CD4-positive, alpha-beta T cell treated with Interleukin-17A for 1 hour (primary cell): Measurements from ENCODE around the gene PTBP1.

Source experiments
- DNase-seq: peaks from one replicate; pipeline ENCODE4 v3.0.0-alpha.2; 2020

Gene PTBP1

DNA sequence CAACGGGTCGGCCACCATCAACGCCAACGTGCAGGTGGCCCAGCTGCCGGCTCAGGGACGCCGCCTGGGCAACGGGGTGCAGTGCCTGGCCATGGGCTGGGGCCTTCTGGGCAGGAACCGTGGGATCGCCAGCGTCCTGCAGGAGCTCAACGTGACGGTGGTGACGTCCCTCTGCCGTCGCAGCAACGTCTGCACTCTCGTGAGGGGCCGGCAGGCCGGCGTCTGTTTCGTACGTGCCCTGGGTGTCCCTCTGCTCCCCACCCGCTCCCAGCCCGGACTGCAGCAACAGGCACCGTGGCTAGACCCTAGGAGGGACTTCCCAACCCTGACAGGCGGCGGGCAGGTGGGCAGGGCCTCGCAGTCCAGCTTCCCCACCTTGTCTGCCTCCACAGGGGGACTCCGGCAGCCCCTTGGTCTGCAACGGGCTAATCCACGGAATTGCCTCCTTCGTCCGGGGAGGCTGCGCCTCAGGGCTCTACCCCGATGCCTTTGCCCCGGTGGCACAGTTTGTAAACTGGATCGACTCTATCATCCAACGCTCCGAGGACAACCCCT is 58.4 kb downstream of the PTBP1 start:
- no peak for DNase-seq

DNA sequence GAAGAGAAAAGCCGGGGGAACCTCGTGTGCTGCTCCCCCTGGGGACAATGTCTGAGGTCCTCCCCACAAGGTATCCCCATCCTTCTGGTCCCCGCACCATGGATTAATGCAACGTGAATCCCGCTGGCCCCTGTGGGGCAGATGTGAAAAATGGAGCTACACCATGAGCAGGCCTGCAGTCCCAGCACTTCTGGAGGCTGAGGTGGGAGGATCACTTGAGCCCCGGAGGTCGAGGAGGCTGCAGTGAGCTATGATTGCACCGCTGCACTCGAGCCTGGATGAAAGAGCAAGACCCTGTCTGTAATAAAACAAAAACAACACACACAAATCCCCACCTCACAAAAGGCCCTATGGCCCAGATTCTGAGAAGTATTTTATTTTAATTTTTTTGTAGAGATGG is 61.0 kb downstream of the PTBP1 start:
- no peak for DNase-seq

DNA sequence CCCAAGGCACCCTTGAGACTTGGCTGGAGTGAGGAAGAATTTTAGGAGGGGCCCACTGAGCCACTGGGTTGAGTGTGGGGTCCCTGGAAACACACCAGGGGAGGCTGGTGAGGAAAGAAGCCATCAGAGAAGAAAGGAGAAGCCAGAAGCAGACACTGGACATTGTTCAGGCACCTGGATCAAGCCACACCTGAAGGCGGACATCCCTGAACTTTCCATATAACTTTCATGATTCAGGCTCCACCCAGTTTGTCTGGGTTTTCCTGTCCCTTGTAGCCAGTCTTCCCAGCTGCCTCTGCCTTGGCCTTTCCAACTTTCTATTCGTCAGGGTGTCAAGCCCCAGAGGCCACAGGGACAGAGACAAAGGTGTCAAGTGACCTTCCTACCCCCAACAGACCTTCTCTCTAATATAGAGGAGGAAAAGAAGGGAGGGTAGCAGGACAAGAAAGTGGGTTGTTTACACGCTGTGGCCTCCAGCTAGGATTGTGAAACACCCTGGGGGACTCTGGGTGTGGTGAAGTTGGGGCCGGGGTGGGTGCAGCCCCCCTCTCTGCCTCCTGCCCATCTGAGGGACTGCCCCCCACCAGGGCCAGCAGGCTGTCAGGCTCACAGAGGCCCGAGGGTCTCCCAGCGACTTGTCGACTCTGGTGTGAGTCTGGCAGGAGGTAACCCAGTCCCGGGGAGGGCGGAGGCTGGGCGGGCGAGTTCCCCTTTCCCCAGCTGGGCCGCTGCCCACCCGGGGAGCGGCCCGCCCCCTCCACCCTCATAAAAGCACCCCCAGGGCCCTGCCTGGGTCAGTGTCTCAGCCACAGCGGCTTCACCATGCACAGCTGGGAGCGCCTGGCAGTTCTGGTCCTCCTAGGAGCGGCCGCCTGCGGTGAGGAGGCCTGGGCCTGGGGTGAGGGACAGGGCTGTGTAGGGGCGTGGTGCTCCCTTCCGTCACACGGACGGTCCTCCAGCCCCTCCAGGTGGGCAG is 61.9 kb downstream of the PTBP1 start, which contains the start of gene CFD:
Gene CFD (plus strand): TSS at position 797 of the 976 bp plus-strand sequence. CDS start 26 bp downstream, at position 823.
- no peak for DNase-seq

DNA sequence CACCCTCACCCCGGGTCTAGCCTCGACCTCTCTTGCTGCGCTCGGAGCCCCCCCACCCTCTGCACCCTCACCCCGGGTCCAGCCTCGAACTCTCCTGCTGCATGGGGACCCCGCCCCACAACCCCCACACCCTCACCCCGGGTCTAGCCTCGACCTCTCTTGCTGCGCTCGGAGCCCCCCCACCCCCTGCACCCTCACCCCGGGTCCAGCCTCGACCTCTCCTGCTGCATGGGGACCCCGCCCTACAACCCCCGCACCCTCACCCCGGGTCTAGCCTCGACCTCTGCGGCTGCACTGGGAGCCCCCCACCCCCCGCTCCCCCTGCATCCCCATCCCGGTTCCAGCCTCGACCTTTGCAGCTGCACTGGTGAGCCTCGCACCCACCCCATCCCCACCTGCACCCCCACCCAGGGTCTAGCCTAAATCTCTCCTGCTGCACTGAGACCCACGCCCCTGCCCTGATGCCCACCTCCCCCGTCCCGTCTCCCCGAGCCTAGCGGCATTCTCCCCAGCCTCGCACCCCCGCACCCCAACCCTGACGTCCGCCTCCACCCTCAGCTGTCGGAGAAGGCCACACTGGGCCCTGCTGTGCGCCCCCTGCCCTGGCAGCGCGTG is 64.0 kb downstream of the PTBP1 start:
- no peak for DNase-seq
